PFSK-1 (cell line): ENCODE measurements around the gene C5orf58.

Experiments used
- FOXP2 ChIP-seq: optimal IDR thresholded peaks from 2 replicates; pipeline ENCODE3; 2011; ENCODE audit warnings: borderline replicate concordance, control low read depth, inconsistent platforms; ENCODE audit not compliant: insufficient read depth; ENCODE audit errors: extremely low read length, extremely low read depth
- POLR2AphosphoS5 ChIP-seq: IDR thresholded peaks from 2 replicates; pipeline ENCODE4 v1.6.1; 2012; ENCODE audit warnings: low read depth, mild to moderate bottlenecking, control low read depth, low read length, moderate library complexity
- REST ChIP-seq, 2 experiments: IDR thresholded peaks; 2 replicates each; pipeline versions ENCODE4 v1.6.1 to v1.8.0; 2011 to 2012; ENCODE audit warnings: low read depth in 2 of 2, low read length in 2 of 2, control low read depth in 1 of 2, inconsistent platforms in 1 of 2, mild to moderate bottlenecking in 1 of 2, moderate library complexity in 1 of 2; ENCODE audit not compliant: insufficient read depth in 1 of 2
- SIN3A ChIP-seq: IDR thresholded peaks from 2 replicates; pipeline ENCODE4 v1.6.1; 2012; ENCODE audit warnings: mild to moderate bottlenecking, low read length, moderate library complexity, borderline replicate concordance; ENCODE audit not compliant: insufficient read depth
- TAF1 ChIP-seq: IDR thresholded peaks from 2 replicates; pipeline ENCODE4 v1.6.1; 2012; ENCODE audit warnings: low read length, control low read depth, borderline replicate concordance; ENCODE audit not compliant: insufficient read depth

C5orf58 gene

GRCh38 chr5:170254056-170254455 lies 21.3 kb downstream of the C5orf58 start:
- no peak for TF ChIP-seq POLR2AphosphoS5
- TF ChIP-seq FOXP2, result no peak
- no peak for TF ChIP-seq TAF1
- TF ChIP-seq SIN3A, result no peak
- no peak for TF ChIP-seq REST (IDR thresholded peaks at IDR 0.05; ENCODE audit: insufficient read depth in 1 of 2, low read depth in 2 of 2, low read length in 2 of 2)

GRCh38 chr5:170256571-170256970 lies 23.8 kb downstream of the C5orf58 start:
- TF ChIP-seq POLR2AphosphoS5 (no peak), REST (IDR thresholded peaks at IDR 0.05; ENCODE audit: insufficient read depth in 1 of 2, low read depth in 2 of 2, low read length in 2 of 2) (no peak), SIN3A (no peak), TAF1 (no peak), FOXP2 (no peak)

- no peak for TF ChIP-seq TAF1
- TF ChIP-seq FOXP2, result no peak
- TF ChIP-seq REST (IDR thresholded peaks at IDR 0.05; ENCODE audit: insufficient read depth in 1 of 2, low read depth in 2 of 2, low read length in 2 of 2), result no peak
- TF ChIP-seq SIN3A, result no peak
- TF ChIP-seq POLR2AphosphoS5, result no peak
Observed at GRCh38 chr5:170257370-170257769, 24.6 kb downstream of the C5orf58 start.

GRCh38 chr5:170261528-170262043 lies 28.8 kb downstream of the C5orf58 start:
- TF ChIP-seq FOXP2 (no peak), TAF1 (no peak), REST (IDR thresholded peaks at IDR 0.05; ENCODE audit: insufficient read depth in 1 of 2, low read depth in 2 of 2, low read length in 2 of 2) (no peak), POLR2AphosphoS5 (no peak), SIN3A (no peak)
